ENCODE measurements around the gene AP4E1. TPM values are rescaled to one million over a fixed set of nuclear protein-coding genes. Genes with fewer than 3 reads are reported as not detected.

The AP4E1 gene
- total RNA-seq, 1 donor from 2014 or later = 5.2 TPM

DNA sequence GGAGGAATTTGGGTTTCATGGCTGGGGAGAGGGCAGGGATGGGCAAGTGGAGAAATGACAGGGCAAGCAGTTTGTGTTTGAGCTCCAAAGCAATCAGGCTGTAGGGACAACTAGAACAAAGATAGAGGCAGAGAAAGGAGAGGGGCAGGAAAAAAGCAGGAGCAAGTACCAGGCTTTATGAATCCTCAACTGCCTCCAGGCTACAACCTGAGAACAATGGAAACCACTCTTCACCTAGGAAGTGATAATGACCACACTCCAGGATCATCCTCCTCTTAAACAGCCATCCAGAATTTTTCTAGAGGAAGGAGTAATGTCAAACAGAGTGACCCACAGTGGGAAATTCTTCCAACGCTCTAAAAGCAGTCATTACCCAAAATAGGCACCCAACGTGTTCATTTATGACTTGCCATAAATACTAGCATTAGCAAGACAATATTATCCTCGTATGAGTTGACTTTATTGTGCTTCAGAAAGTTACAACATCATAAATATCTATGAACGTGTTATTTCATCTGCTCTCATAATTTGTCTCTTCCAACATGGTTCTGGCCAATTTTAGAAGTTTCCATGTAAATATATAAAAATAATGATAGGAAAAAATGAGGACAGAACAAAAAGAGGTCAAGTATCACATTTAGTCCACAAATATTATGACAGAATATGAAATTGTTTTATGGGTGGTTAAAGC, 135.7 kb downstream of the AP4E1 start:
- no peaks in the 10 kb centered on the region for H3K36me3 ChIP-seq
- no peak for DNase-seq (ENCODE audit: low spot score in 2 of 2)
- H3K4me3 ChIP-seq = no peak overlapping the region
- no peak for TF ChIP-seq CTCF (IDR thresholded peaks at IDR 0.05)
- no peaks in the 10 kb centered on the region for H3K9me3 ChIP-seq
- H3K27ac ChIP-seq = no peak overlapping the region
- H3K4me1 ChIP-seq = peaks cover 0 to 8% of the 10 kb centered on the region in 2 donors
- no peaks in the 10 kb centered on the region for H3K27me3 ChIP-seq
- intact Hi-C loops (cut with DNase I) = no loop called here

DNA sequence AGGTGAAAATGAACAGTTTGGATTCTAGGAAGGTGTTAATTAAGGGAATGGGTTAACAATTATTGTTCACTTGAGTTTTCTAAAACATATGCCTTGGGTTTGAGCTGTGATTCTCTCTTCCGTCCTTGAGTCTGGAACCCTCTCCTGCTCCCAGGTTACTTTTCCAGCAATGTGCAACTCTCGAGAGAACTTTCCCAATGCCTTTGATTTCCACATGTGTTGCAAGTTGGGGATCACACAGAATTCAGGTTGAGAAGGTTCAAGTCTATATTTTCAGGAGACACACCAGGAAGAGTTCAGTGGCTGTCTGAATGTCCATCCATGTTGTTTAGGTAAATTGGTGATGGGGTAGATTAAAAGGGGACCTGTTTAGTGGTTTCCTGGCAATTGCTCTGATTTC, 137.5 kb downstream of the AP4E1 start:
- Histone ChIP-seq H3K36me3 (no peaks in the 10 kb centered on the region), H3K27ac (no peak overlapping the region), H3K4me3 (no peak overlapping the region), H3K27me3 (no peaks in the 10 kb centered on the region), H3K4me1 (peaks cover 0 to 8% of the 10 kb centered on the region in 2 donors), H3K9me3 (no peaks in the 10 kb centered on the region)
- TF ChIP-seq CTCF (IDR thresholded peaks at IDR 0.05) = no peak
- intact Hi-C loops (cut with DNase I) = no loop called here
- no peak for DNase-seq (ENCODE audit: low spot score in 2 of 2)

DNA sequence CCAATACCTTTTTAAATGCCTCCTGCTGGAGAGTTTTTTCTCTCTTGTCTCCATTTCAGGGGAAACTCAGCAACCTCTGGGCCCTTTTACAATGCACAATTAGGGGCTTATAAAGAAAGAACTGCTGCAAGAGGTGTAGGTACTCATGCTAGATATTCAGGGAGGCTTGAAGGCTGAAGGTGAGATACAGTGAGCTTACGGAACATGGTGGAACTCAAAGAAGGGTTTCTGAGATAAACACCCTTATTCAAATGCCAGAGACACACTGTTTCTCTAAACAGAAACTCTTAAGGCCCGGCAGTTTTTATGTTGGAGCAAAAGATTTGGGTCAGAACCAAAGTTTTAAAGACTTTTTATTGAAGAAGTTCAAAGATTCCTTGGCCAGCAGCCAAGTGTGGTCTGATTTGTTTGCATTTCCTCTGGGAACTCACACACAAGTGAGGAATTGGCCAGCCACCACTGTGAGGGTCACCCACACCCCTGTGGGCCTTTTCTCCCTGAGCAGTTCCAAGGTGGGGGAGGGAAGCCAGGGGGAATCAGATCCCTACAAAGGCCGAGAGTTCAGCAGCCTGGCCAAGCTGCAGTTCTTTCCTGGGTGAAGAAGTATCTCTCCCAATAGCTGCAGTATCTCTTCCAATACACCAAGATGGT, 138.4 kb downstream of the AP4E1 start:
- DNase-seq (ENCODE audit: low spot score in 2 of 2) = no peak
- Histone ChIP-seq H3K9me3 (no peaks in the 10 kb centered on the region), H3K27me3 (no peaks in the 10 kb centered on the region), H3K4me3 (no peak overlapping the region), H3K36me3 (no peaks in the 10 kb centered on the region), H3K4me1 (peaks cover 0 to 11% of the 10 kb centered on the region in 2 donors), H3K27ac (no peak overlapping the region)
- intact Hi-C loops (cut with DNase I) = no loop called here
- TF ChIP-seq CTCF (IDR thresholded peaks at IDR 0.05) = no peak

DNA sequence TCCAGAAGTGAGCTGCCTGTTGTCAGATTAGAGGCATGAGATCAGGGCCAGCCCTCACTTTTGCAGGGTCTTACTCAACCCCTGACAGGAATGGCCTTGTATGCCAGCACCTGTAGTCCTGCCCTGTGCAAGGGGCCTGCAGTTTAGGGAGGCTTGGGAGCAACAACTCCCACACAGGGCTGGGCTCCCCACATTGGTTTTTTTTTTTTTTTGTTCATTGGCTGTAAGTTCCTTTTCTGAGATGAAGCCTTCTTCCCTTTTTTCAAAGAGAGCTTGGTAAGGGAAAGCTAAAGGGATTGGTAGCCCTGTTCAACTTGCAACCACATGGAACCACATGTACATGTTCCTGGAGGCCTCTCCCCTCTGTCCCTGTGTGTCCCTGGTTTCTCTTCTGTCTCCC, 139.8 kb downstream of the AP4E1 start:
- Histone ChIP-seq H3K36me3 (no peaks in the 10 kb centered on the region), H3K27ac (no peak overlapping the region), H3K4me1 (peaks cover 0 to 13% of the 10 kb centered on the region in 2 donors), H3K9me3 (no peaks in the 10 kb centered on the region), H3K27me3 (no peaks in the 10 kb centered on the region), H3K4me3 (no peak overlapping the region)
- no peak for TF ChIP-seq CTCF (IDR thresholded peaks at IDR 0.05)
- DNase-seq (ENCODE audit: low spot score in 2 of 2) = no peak
- intact Hi-C loops (cut with DNase I) = no loop called here

DNA sequence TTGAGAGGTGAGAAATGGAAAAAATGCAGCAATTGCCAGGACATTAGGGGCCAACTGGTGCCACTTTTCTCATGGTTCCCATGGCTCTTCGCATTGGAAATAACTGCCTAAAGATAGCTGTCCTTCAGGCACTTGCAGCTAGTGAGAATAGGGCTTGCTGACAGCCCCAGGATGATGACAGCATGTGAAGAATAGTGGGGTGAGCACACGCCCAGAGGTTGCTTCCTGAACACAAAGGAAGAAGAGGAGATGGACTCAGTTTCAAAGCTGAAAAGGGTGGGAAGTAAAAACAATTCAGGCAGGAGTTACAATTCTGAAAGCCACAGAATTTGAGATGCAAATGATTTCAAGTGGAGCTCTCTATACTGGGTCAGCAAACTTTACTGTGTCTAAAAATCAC, 140.6 kb downstream of the AP4E1 start:
- Histone ChIP-seq H3K27me3 (no peaks in the 10 kb centered on the region), H3K4me3 (no peak overlapping the region), H3K36me3 (no peaks in the 10 kb centered on the region), H3K27ac (no peak overlapping the region), H3K9me3 (no peaks in the 10 kb centered on the region), H3K4me1 (peaks cover 0 to 13% of the 10 kb centered on the region in 2 donors)
- intact Hi-C loops (cut with DNase I) = no loop called here
- DNase-seq (ENCODE audit: low spot score in 2 of 2) = no peak
- no peak for TF ChIP-seq CTCF (IDR thresholded peaks at IDR 0.05)
